Liver (tissue), 3 donors: ENCODE measurements around the gene RRAS2.

Experiments
- FOXA1 ChIP-seq: IDR thresholded peaks from 2 replicates; pipeline ENCODE4 v1.6.1; 2016; ENCODE audit warnings: antibody characterized with exemption
- FOXA2 ChIP-seq: IDR thresholded peaks from 2 replicates; pipeline ENCODE4 v1.6.1; 2016; ENCODE audit warnings: antibody characterized with exemption
- GABPA ChIP-seq, 2 donors: IDR thresholded peaks in 1 of 2; conservative IDR thresholded peaks in 1 of 2; 2 replicates each; pipeline ENCODE4 v1.6.1; 2016; ENCODE audit warnings: antibody characterized with exemption in 2 of 2, mild to moderate bottlenecking in 1 of 2, moderate library complexity in 1 of 2
- HNF4A ChIP-seq, 2 donors: conservative IDR thresholded peaks; 2 replicates each; pipeline ENCODE4 v1.6.1; 2016; ENCODE audit warnings: antibody characterized with exemption in 2 of 2, mild to moderate bottlenecking in 2 of 2
- JUND ChIP-seq, 2 donors: IDR thresholded peaks; 2 replicates each; pipeline ENCODE4 v1.6.1; 2016; ENCODE audit warnings: antibody characterized with exemption in 2 of 2
- MAX ChIP-seq: IDR thresholded peaks from 2 replicates; pipeline ENCODE4 v1.6.1; 2016; ENCODE audit warnings: antibody characterized with exemption
- RAD21 ChIP-seq, 2 donors: IDR thresholded peaks; 2 replicates each; pipeline ENCODE4 v1.6.1; 2016; ENCODE audit warnings: antibody characterized with exemption in 2 of 2, mild to moderate bottlenecking in 2 of 2
- REST ChIP-seq: IDR thresholded peaks from 2 replicates; pipeline ENCODE4 v1.6.1; 2016; ENCODE audit warnings: antibody characterized with exemption, mild to moderate bottlenecking
- SP1 ChIP-seq: IDR thresholded peaks from 2 replicates; pipeline ENCODE4 v1.6.1; 2018; ENCODE audit warnings: antibody characterized with exemption, mild to moderate bottlenecking
- ZBTB33 ChIP-seq: IDR thresholded peaks from 2 replicates; pipeline ENCODE4 v1.6.1; 2016; ENCODE audit warnings: antibody characterized with exemption
- TF ChIP-seq, protein P1 (sequence below): fragments of 150-350 bp; IDR thresholded peaks from 2 replicates; pipeline ENCODE4 v1.5.1; 2017; ENCODE audit warnings: improper control_type of control experiment, low read depth, low read length; ENCODE audit not compliant: missing input control
- donor health status: healthy.
- donor health status: healthy.

DNA sequence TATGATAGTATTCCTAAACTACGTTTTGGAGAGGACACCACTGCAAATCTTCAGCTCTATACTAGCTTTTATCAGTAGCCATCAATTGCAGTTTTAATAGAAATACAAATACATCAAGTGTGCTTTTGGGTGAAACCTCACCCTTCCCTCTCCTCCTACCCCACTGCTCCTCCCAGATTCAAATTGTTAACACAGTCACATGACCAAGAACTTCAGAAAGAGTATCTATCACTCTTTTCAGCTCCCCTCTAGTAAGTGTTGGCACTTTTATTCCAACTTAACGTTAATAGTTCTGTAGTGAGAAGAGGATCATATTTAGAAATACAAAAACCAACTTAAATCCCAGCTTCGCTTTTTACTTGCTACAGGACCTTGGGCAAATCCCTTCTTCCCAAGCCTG, 17.0 kb downstream of the RRAS2 start:
- TF ChIP-seq FOXA1 (no peak), MAX (no peak), REST (no peak), JUND (IDR thresholded peaks at IDR 0.05) (no peak), SP1 (no peak), HNF4A (conservative IDR thresholded peaks at IDR 0.05) (no peak), RAD21 (IDR thresholded peaks at IDR 0.05) (no peak), GABPA (IDR thresholded peaks at IDR 0.05 in 1 of 2, conservative IDR thresholded peaks at IDR 0.05 in 1 of 2) (no peak), ZBTB33 (no peak), FOXA2 (no peak)
- TF ChIP-seq, protein P1, sequence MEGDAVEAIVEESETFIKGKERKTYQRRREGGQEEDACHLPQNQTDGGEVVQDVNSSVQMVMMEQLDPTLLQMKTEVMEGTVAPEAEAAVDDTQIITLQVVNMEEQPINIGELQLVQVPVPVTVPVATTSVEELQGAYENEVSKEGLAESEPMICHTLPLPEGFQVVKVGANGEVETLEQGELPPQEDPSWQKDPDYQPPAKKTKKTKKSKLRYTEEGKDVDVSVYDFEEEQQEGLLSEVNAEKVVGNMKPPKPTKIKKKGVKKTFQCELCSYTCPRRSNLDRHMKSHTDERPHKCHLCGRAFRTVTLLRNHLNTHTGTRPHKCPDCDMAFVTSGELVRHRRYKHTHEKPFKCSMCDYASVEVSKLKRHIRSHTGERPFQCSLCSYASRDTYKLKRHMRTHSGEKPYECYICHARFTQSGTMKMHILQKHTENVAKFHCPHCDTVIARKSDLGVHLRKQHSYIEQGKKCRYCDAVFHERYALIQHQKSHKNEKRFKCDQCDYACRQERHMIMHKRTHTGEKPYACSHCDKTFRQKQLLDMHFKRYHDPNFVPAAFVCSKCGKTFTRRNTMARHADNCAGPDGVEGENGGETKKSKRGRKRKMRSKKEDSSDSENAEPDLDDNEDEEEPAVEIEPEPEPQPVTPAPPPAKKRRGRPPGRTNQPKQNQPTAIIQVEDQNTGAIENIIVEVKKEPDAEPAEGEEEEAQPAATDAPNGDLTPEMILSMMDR: no peak
